Aorta (tissue), 5 donors: ENCODE measurements around the gene DENND6A. TPM values are rescaled to one million over a fixed set of nuclear protein-coding genes. Genes with fewer than 3 reads are reported as not detected.
"Not testable (repeated sequence)": the region's sequence is repeated elsewhere in the genome, so short reads cannot be mapped to it uniquely, and the experiment has no call there.

Source experiments
- ATAC-seq: fragments of 200-7000 bp; cut with Tn5 transposase; one replicate; pipeline ENCODE4 v1.9.1; 2022; ENCODE audit warnings: moderate library complexity; ENCODE audit not compliant: low FRiP score
- DNase-seq, 2 donors: peaks; one replicate each; pipeline ENCODE4 v3.0.0-alpha.2; 2020
- H3K27ac ChIP-seq, 2 donors: one replicate each; pipeline ENCODE4 v1.5.1; 2013; ENCODE audit warnings: low read length in 2 of 2, mild to moderate bottlenecking in 2 of 2, moderate library complexity in 2 of 2, control low read depth in 1 of 2, inconsistent platforms in 1 of 2, low read depth in 1 of 2
- H3K27me3 ChIP-seq, 2 donors: one replicate each; pipeline ENCODE4 v1.6.1; 2013; ENCODE audit warnings: control low read depth in 1 of 2, low read length in 1 of 2, mild to moderate bottlenecking in 1 of 2, moderate library complexity in 1 of 2; ENCODE audit not compliant: insufficient read depth in 2 of 2, control insufficient read depth in 1 of 2
- H3K36me3 ChIP-seq, 2 donors: one replicate each; pipeline ENCODE4 v1.6.1; 2013; ENCODE audit warnings: control low read depth in 1 of 2, low read length in 1 of 2, mild to moderate bottlenecking in 1 of 2; ENCODE audit not compliant: insufficient read depth in 2 of 2, control insufficient read depth in 1 of 2
- H3K4me1 ChIP-seq, 2 donors: one replicate each; pipeline ENCODE4 v1.6.1; 2013; ENCODE audit warnings: low read length in 2 of 2, control low read depth in 1 of 2, mild to moderate bottlenecking in 1 of 2, moderate library complexity in 1 of 2; ENCODE audit not compliant: insufficient read depth in 2 of 2, control insufficient read depth in 1 of 2
- H3K4me3 ChIP-seq, 2 donors: one replicate each; pipeline ENCODE4 v1.5.1; 2013; ENCODE audit warnings: low read length in 2 of 2, control low read depth in 1 of 2, mild to moderate bottlenecking in 1 of 2
- H3K9me3 ChIP-seq: one replicate; pipeline ENCODE4 v1.6.1; 2013; ENCODE audit warnings: mild to moderate bottlenecking, low read length; ENCODE audit not compliant: control insufficient read depth
- WGBS, 2 donors: extraction: QIAGEN DNeasy Blood & Tissue Kit; methylation state at CpG; one replicate each; pipeline ENCODE4 v1.1.7; 2013; 5-methylcytosine and 5-hydroxymethylcytosine counted together
- intact Hi-C, 2 donors: fragments of 100-400 bp; cut with DNase I; formaldehyde crosslinking; loops; one replicate each; pipeline versions ENCODE4 v1.14.2 to v1.15.0; 2022
- polyA plus RNA-seq, 2 donors: library from polyadenylated mRNA; stranded (reverse); fragments of 200-250 nt; gene quantifications; one replicate each; pipeline ENCODE4 v1.2.3, GENCODE V29; 2013
- total RNA-seq, 2 donors: library from RNA; stranded (reverse); fragmentation: NEBNext Ultra II Directional; extraction: Animal tissue kit (Norgen Biotek cat#: 25700); gene quantifications; one replicate each; pipeline ENCODE4 v1.2.1, GENCODE V29; 2021
- donor health status: healthy with polysubstance abuse.
- donor health status: Bipolar disorder and iron deficiency.
- donor health status: DM: no; HTN: no; CAD: no.
- donor health status: DM: no; HTN: no; CAD: no.
- donor health status: DM: yes; HTN: yes; CAD: no.

Gene DENND6A
- total and polyA plus RNA-seq, 4 donors, result 9.1 to 41.0 (median 28.0) TPM

GRCh38 chr3:57644740-57645139 lies 48.1 kb downstream of the DENND6A start:
- Histone ChIP-seq H3K27ac (no peak overlapping the region), H3K36me3 (peaks cover 0 to 4% of the 10 kb centered on the region in 2 donors), H3K27me3 (no peaks in the 10 kb centered on the region), H3K4me3 (no peak overlapping the region), H3K9me3 (no peaks in the 10 kb centered on the region), H3K4me1 (no peaks in the 10 kb centered on the region)
- 90 to 91% methylated on average over 4 of the region's 4 CpGs for WGBS, 2 donors
- ATAC-seq (no peak), DNase-seq (no peak)
- intact Hi-C loops, result no loop called here

GRCh38 chr3:57637391-57637790 lies 55.5 kb downstream of the DENND6A start:
- Histone ChIP-seq H3K27me3 (no peaks in the 10 kb centered on the region), H3K9me3 (no peaks in the 10 kb centered on the region), H3K4me1 (no peaks in the 10 kb centered on the region), H3K36me3 (peaks cover 3 to 7% of the 10 kb centered on the region in 2 donors), H3K27ac (no peak overlapping the region), H3K4me3 (no peak overlapping the region)
- DNase-seq (no peak), ATAC-seq (no peak)
- intact Hi-C loops, result no loop called here

GRCh38 chr3:57634259-57634658 lies 58.6 kb downstream of the DENND6A start:
- H3K4me3 ChIP-seq, H3K27me3 ChIP-seq, H3K36me3 ChIP-seq, ATAC-seq, H3K9me3 ChIP-seq, DNase-seq, intact Hi-C loops, H3K4me1 ChIP-seq, H3K27ac ChIP-seq: not testable (repeated sequence)
- 94 to 95% methylated on average over 3 of the region's 3 CpGs for WGBS, 2 donors

GRCh38 chr3:57627976-57628375 lies 64.9 kb downstream of the DENND6A start:
- intact Hi-C loops, result no loop called here
- no peak for DNase-seq
- H3K36me3 ChIP-seq, result peaks cover 7% of the 10 kb centered on the region in 2 donors
- no peaks in the 10 kb centered on the region for H3K27me3 ChIP-seq
- no peak overlapping the region for H3K27ac ChIP-seq
- no peaks in the 10 kb centered on the region for H3K9me3 ChIP-seq
- 73 to 75% methylated on average over 6 of the region's 6 CpGs for WGBS, 2 donors
- H3K4me1 ChIP-seq, result no peaks in the 10 kb centered on the region
- H3K4me3 ChIP-seq, result no peak overlapping the region
- no peak for ATAC-seq

- no peak for ATAC-seq
- 89 to 93% methylated on average over 3 of the region's 3 CpGs for WGBS, 2 donors
- no peaks in the 10 kb centered on the region for H3K9me3 ChIP-seq
- H3K27ac ChIP-seq, result no peak overlapping the region
- intact Hi-C loops, result no loop called here
- H3K27me3 ChIP-seq, result no peaks in the 10 kb centered on the region
- H3K4me3 ChIP-seq, result no peak overlapping the region
- peaks cover 6 to 7% of the 10 kb centered on the region in 2 donors for H3K36me3 ChIP-seq
- H3K4me1 ChIP-seq, result no peaks in the 10 kb centered on the region
- DNase-seq, result no peak
Observed at GRCh38 chr3:57624801-57625200, 68.1 kb downstream of the DENND6A start.

- ATAC-seq (no peak), DNase-seq (no peak)
- Histone ChIP-seq H3K9me3 (no peaks in the 10 kb centered on the region), H3K36me3 (peaks cover 2 to 7% of the 10 kb centered on the region in 2 donors), H3K4me3 (no peak overlapping the region), H3K27ac (no peak overlapping the region), H3K4me1 (no peaks in the 10 kb centered on the region), H3K27me3 (no peaks in the 10 kb centered on the region)
- intact Hi-C loops, result no loop called here
Observed at GRCh38 chr3:57622362-57622761, 70.5 kb downstream of the DENND6A start.

- 99% methylated on average over 3 of the region's 3 CpGs for WGBS, 2 donors
- Histone ChIP-seq H3K4me1 (no peaks in the 10 kb centered on the region), H3K9me3 (no peaks in the 10 kb centered on the region), H3K36me3 (no peaks in the 10 kb centered on the region), H3K27me3 (no peaks in the 10 kb centered on the region), H3K4me3 (no peak overlapping the region), H3K27ac (no peak overlapping the region)
- intact Hi-C loops, result no loop called here
- ATAC-seq, result no peak
- DNase-seq, result no peak
Observed at GRCh38 chr3:57617739-57618138, 75.1 kb downstream of the DENND6A start.

- Histone ChIP-seq H3K4me3 (no peak overlapping the region), H3K27me3 (no peaks in the 10 kb centered on the region), H3K9me3 (no peaks in the 10 kb centered on the region), H3K27ac (no peak overlapping the region), H3K36me3 (no peaks in the 10 kb centered on the region), H3K4me1 (no peaks in the 10 kb centered on the region)
- WGBS, 2 donors, result 72 to 89% methylated on average over 3 of the region's 3 CpGs
- ATAC-seq (no peak), DNase-seq (no peak)
- intact Hi-C loops, result no loop called here
Observed at GRCh38 chr3:57616233-57616632, 76.6 kb downstream of the DENND6A start.

GRCh38 chr3:57611870-57612269 lies 81.0 kb downstream of the DENND6A start:
- intact Hi-C loops, H3K27ac ChIP-seq, H3K36me3 ChIP-seq, DNase-seq, ATAC-seq, H3K27me3 ChIP-seq, H3K9me3 ChIP-seq, H3K4me3 ChIP-seq, H3K4me1 ChIP-seq: not testable (repeated sequence)
- 96 to 98% methylated on average over 5 of the region's 5 CpGs for WGBS, 2 donors
